ENCODE data around the gene SPHKAP.

- TF ChIP-seq EZH2 (IDR thresholded peaks at IDR 0.05; ENCODE audit: borderline replicate concordance, low read depth, low read length, poor library complexity, severe bottlenecking) (no peak), CTCF (conservative IDR thresholded peaks at IDR 0.05; ENCODE audit: low read depth, low read length) (no peak)
Observed at GRCh38 chr2:228037915-228038314, 143.6 kb downstream of the SPHKAP start.
